Epithelial cell of proximal tubule (primary cell): ENCODE measurements around the gene DYNC2H1. TPM values are rescaled to one million over a fixed set of nuclear protein-coding genes. Genes with fewer than 3 reads are reported as not detected.

Experiments used
- DNase-seq: peaks from one replicate; pipeline ENCODE4 v3.0.0-alpha.2; 2011; ENCODE audit warnings: low read depth
- H3K4me3 ChIP-seq: 2 replicates; pipeline ENCODE4 v1.5.1; 2011; ENCODE audit warnings: low read depth, mild to moderate bottlenecking, low read length
- CTCF ChIP-seq: conservative IDR thresholded peaks from 2 replicates; pipeline ENCODE4 v1.5.1; 2012; ENCODE audit warnings: low read depth, mild to moderate bottlenecking, low read length
- total RNA-seq: library from RNA; depleted of rRNA; stranded (reverse); fragments of >200 nt; gene quantifications from 2 replicates; pipeline ENCODE4 v1.2.3, GENCODE V29; 2015

DYNC2H1 gene
- total RNA-seq, 1 donor from 2014 or later: 13.5 TPM

- DNase-seq: no peak
- no peak overlapping the region for H3K4me3 ChIP-seq
- TF ChIP-seq CTCF: no peak
These were observed 379.4 kb downstream of the DYNC2H1 start for GRCh38 chr11:103488579-103488978.

- no peak overlapping the region for H3K4me3 ChIP-seq
- no peak for DNase-seq
- no peak for TF ChIP-seq CTCF
These were observed 382.6 kb downstream of the DYNC2H1 start for GRCh38 chr11:103491777-103492176.

GRCh38 chr11:103494491-103494890 is 385.3 kb downstream of the DYNC2H1 start:
- no peak for TF ChIP-seq CTCF
- H3K4me3 ChIP-seq: no peak overlapping the region
- no peak for DNase-seq

- H3K4me3 ChIP-seq: no peak overlapping the region
- no peak for DNase-seq
These were observed 388.0 kb downstream of the DYNC2H1 start for GRCh38 chr11:103497268-103497667.

GRCh38 chr11:103499710-103500340 is 390.6 kb downstream of the DYNC2H1 start:
- H3K4me3 ChIP-seq: no peak overlapping the region
- no peak for DNase-seq
- no peak for TF ChIP-seq CTCF

More at GRCh38 chr11:103497268-103497667, 388.0 kb downstream of the DYNC2H1 start:
- TF ChIP-seq CTCF: no peak

- H3K4me3 ChIP-seq: no peak overlapping the region
- TF ChIP-seq CTCF: no peak
- DNase-seq: no peak
These were observed 406.1 kb downstream of the DYNC2H1 start for GRCh38 chr11:103515283-103515682.

GRCh38 chr11:103520792-103521191 is 411.6 kb downstream of the DYNC2H1 start:
- no peak for TF ChIP-seq CTCF
- H3K4me3 ChIP-seq: no peak overlapping the region
- DNase-seq: no peak
